ENCODE results near the gene CDYL. TPM values are rescaled to one million over a fixed set of nuclear protein-coding genes. Genes with fewer than 3 reads are reported as not detected.

Gene CDYL
- polyA plus RNA-seq, 1 of the 3 experiments (the other 2 are of a cell fraction), result 13.3 TPM

DNA sequence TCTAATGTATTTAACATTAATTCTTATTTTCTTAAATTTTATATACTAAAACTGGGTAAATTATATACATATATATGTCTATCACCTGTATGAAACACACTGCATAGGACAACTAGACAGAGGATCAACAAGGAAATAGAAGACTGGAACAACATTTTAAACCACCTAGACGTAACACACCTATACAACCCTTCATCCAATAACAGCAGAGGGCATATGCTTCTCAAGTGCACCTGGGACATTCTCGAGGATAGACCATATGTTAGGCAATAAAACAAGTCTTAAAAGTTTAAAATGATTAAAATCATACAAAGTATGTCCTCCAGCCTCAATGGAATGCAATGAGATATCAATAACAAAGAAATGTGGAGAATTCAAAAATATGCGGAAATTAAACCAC, 182.4 kb downstream of the CDYL start:
- Histone ChIP-seq H3K79me2 (ENCODE audit: insufficient read depth) (no peaks in the 10 kb centered on the region), H3K4me1 (ENCODE audit: control insufficient read depth in 1 of 2, insufficient read depth in 2 of 2, low read depth in 1 of 2, low read length in 1 of 2) (no peaks in the 10 kb centered on the region), H3K4me2 (no peak overlapping the region), H3F3A (replicated peaks; ENCODE audit: insufficient read depth) (no peaks in the 10 kb centered on the region), H3K27ac (ENCODE audit: low read depth in 2 of 2, low read length in 1 of 2) (no peak overlapping the region), H4K20me1 (ENCODE audit: insufficient read depth) (no peaks in the 10 kb centered on the region), H3K9me2 (no peaks in the 10 kb centered on the region), H3K9ac (no peak overlapping the region), H3K4me3 (ENCODE audit: low read depth in 2 of 2, low read length in 1 of 2) (no peak overlapping the region), H3K9me3 (no peaks in the 10 kb centered on the region), H3K27me3 (ENCODE audit: insufficient read depth) (no peaks in the 10 kb centered on the region), H3K36me3 (replicated peaks in 1 of 2; ENCODE audit: control insufficient read depth in 1 of 2, insufficient read depth in 2 of 2, low read length in 1 of 2) (peaks cover 0 to 16% of the 10 kb centered on the region in 2 experiments), H2AFZ (ENCODE audit: low read depth) (no peak overlapping the region)
- no peak for DNase-seq
- no peak for TF ChIP-seq CTCF (IDR thresholded peaks at IDR 0.05)
- no peak for TF ChIP-seq ELF1 (IDR thresholded peaks at IDR 0.05)
- no peak for TF ChIP-seq MXI1 (IDR thresholded peaks at IDR 0.05; ENCODE audit: low read depth, low read length)
- no peak for TF ChIP-seq YY1 (IDR thresholded peaks at IDR 0.05; ENCODE audit: low read depth)
- no peak for TF ChIP-seq EZH2phosphoT487 (IDR thresholded peaks at IDR 0.05; ENCODE audit: borderline replicate concordance, low read depth)
- TF ChIP-seq NFIC (IDR thresholded peaks at IDR 0.05; ENCODE audit: borderline replicate concordance), result no peak
- ChIA-PET CTCF (no interaction called here), POLR2A (no interaction called here)
- 35% methylated on average over 3 of the region's 3 CpGs for WGBS (ENCODE audit: low lambda C conversion rate)

DNA sequence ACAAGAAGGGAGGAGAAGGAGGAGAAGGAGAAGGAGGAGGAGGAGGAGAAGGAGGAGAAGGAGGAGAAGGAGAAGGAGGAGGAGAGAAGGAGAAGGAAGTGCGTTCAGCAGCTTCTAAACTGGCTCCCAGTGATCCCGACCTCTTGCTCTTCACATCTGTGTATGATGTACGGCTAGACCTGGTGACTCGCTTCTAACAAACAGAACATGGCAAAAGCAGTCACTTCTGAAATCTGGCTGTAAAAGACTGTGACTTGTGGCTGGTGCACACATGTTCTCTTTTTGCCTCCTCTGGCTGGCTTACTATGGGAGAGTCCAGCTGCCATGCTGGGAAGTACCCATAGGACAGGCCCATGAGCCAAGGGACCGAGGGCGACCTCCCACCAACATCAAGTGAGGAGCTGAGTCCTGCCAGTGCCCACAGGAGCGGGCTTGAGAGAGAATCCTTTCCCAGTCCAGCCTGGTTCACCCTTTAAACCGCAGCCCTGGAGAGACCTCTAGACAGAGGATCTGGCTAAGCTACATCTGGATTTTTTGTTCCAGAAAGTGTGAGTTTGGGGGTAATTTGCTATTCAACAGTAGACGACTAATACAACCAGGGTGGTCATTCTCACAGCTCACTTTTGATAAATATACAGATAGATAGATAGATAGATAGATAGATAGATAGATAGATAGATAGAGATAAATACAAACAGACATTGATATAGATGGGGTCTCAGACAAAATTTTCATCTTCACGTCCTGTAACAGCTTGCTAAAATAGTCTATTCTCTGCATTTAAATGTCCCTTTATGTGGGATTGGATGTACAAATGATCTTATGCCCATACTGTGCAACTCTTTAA, 185.3 kb downstream of the CDYL start:
- Histone ChIP-seq H3K4me2 (no peak overlapping the region), H3K36me3 (replicated peaks in 1 of 2; ENCODE audit: control insufficient read depth in 1 of 2, insufficient read depth in 2 of 2, low read length in 1 of 2) (no peaks in the 10 kb centered on the region), H3K4me3 (ENCODE audit: low read depth in 2 of 2, low read length in 1 of 2) (no peak overlapping the region), H3K27ac (ENCODE audit: low read depth in 2 of 2, low read length in 1 of 2) (no peak overlapping the region), H3K9me3 (no peaks in the 10 kb centered on the region), H3K9ac (no peak overlapping the region), H3K79me2 (ENCODE audit: insufficient read depth) (no peaks in the 10 kb centered on the region), H3K27me3 (ENCODE audit: insufficient read depth) (no peaks in the 10 kb centered on the region), H2AFZ (ENCODE audit: low read depth) (no peak overlapping the region), H4K20me1 (ENCODE audit: insufficient read depth) (no peaks in the 10 kb centered on the region), H3F3A (replicated peaks; ENCODE audit: insufficient read depth) (no peaks in the 10 kb centered on the region), H3K9me2 (no peaks in the 10 kb centered on the region), H3K4me1 (ENCODE audit: control insufficient read depth in 1 of 2, insufficient read depth in 2 of 2, low read depth in 1 of 2, low read length in 1 of 2) (no peaks in the 10 kb centered on the region)
- POLR2A ChIA-PET, result no interaction called here
- CTCF ChIA-PET, result no interaction called here
- TF ChIP-seq RAD21 (IDR thresholded peaks at IDR 0.05; ENCODE audit: low read length) (no peak), YY1 (IDR thresholded peaks at IDR 0.05; ENCODE audit: low read depth) (no peak), ZBTB33 (IDR thresholded peaks at IDR 0.05; ENCODE audit: borderline replicate concordance, low read depth) (no peak), TCF12 (IDR thresholded peaks at IDR 0.05) (no peak), POLR2AphosphoS5 (IDR thresholded peaks at IDR 0.05; ENCODE audit: low read depth, low read length) (no peak), EZH2phosphoT487 (IDR thresholded peaks at IDR 0.05; ENCODE audit: borderline replicate concordance, low read depth) (no peak), MEF2A (IDR thresholded peaks at IDR 0.05; ENCODE audit: borderline replicate concordance, low read depth) (no peak), REST (IDR thresholded peaks at IDR 0.05; ENCODE audit: low read depth, low read length) (no peak), CHD2 (IDR thresholded peaks at IDR 0.05; ENCODE audit: low read length, partially characterized antibody) (no peak)
- 72% methylated on average over 9 of the region's 10 CpGs for WGBS (ENCODE audit: low lambda C conversion rate)
- no peak for DNase-seq
